ENCODE measurements around the gene C15orf40.

- TF ChIP-seq EZH2 (conservative IDR thresholded peaks at IDR 0.05; ENCODE audit: low read depth, low read length): no peak
- TF ChIP-seq ZNF766 (CRISPR knock-in tag; IDR thresholded peaks at IDR 0.05; ENCODE audit: borderline replicate concordance): no peak
- no peak for TF ChIP-seq POLR2AphosphoS2 (IDR thresholded peaks at IDR 0.05; ENCODE audit: low read depth, low read length)
- no peak for TF ChIP-seq ZNF431 (CRISPR knock-in tag; IDR thresholded peaks at IDR 0.05; ENCODE audit: borderline replicate concordance, low read depth)
- TF ChIP-seq, protein P1, sequence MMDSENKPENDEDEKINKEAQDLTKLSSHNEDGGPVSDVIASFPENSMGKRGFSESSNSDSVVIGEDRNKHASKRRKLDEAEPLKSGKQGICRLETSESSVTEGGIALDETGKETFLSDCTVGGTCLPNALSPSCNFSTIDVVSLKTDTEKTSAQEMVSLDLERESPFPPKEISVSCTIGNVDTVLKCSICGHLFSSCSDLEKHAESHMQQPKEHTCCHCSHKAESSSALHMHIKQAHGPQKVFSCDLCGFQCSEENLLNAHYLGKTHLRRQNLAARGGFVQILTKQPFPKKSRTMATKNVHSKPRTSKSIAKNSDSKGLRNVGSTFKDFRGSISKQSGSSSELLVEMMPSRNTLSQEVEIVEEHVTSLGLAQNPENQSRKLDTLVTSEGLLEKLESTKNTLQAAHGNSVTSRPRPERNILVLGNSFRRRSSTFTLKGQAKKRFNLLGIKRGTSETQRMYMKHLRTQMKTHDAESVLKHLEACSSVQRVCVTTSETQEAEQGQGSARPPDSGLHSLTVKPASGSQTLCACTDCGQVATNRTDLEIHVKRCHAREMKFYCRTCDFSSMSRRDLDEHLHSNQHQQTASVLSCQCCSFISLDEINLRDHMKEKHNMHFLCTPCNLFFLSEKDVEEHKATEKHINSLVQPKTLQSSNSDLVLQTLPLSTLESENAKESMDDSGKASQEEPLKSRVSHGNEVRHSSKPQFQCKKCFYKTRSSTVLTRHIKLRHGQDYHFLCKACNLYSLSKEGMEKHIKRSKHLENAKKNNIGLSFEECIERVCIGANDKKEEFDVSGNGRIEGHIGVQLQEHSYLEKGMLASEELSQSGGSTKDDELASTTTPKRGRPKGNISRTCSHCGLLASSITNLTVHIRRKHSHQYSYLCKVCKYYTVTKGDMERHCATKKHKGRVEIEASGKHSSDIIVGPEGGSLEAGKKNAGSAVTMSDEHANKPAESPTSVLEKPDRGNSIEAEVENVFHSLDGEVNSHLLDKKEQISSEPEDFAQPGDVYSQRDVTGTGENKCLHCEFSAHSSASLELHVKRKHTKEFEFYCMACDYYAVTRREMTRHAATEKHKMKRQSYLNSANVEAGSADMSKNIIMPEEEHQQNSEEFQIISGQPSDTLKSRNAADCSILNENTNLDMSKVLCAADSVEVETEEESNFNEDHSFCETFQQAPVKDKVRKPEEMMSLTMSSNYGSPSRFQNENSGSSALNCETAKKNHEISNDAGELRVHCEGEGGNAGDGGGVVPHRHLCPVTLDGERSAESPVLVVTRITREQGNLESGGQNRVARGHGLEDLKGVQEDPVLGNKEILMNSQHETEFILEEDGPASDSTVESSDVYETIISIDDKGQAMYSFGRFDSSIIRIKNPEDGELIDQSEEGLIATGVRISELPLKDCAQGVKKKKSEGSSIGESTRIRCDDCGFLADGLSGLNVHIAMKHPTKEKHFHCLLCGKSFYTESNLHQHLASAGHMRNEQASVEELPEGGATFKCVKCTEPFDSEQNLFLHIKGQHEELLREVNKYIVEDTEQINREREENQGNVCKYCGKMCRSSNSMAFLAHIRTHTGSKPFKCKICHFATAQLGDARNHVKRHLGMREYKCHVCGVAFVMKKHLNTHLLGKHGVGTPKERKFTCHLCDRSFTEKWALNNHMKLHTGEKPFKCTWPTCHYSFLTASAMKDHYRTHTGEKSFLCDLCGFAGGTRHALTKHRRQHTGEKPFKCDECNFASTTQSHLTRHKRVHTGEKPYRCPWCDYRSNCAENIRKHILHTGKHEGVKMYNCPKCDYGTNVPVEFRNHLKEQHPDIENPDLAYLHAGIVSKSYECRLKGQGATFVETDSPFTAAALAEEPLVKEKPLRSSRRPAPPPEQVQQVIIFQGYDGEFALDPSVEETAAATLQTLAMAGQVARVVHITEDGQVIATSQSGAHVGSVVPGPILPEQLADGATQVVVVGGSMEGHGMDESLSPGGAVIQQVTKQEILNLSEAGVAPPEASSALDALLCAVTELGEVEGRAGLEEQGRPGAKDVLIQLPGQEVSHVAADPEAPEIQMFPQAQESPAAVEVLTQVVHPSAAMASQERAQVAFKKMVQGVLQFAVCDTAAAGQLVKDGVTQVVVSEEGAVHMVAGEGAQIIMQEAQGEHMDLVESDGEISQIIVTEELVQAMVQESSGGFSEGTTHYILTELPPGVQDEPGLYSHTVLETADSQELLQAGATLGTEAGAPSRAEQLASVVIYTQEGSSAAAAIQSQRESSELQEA (CRISPR knock-in tag; IDR thresholded peaks at IDR 0.05; ENCODE audit: not compliant biosample characterization): no peak
- TF ChIP-seq, protein P2, sequence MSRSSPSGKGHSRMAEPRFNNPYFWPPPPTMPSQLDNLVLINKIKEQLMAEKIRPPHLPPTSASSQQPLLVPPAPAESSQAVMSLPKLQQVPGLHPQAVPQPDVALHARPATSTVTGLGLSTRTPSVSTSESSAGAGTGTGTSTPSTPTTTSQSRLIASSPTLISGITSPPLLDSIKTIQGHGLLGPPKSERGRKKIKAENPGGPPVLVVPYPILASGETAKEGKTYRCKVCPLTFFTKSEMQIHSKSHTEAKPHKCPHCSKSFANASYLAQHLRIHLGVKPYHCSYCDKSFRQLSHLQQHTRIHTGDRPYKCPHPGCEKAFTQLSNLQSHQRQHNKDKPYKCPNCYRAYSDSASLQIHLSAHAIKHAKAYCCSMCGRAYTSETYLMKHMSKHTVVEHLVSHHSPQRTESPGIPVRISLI (CRISPR knock-in tag; IDR thresholded peaks at IDR 0.05; ENCODE audit: borderline replicate concordance): no peak
- TF ChIP-seq CBX2 (IDR thresholded peaks at IDR 0.05; ENCODE audit: low read depth, low read length): no peak
- TF ChIP-seq CBX2 (CRISPR knock-in tag; IDR thresholded peaks at IDR 0.05; ENCODE audit: low read depth): no peak
- TF ChIP-seq, protein P3, sequence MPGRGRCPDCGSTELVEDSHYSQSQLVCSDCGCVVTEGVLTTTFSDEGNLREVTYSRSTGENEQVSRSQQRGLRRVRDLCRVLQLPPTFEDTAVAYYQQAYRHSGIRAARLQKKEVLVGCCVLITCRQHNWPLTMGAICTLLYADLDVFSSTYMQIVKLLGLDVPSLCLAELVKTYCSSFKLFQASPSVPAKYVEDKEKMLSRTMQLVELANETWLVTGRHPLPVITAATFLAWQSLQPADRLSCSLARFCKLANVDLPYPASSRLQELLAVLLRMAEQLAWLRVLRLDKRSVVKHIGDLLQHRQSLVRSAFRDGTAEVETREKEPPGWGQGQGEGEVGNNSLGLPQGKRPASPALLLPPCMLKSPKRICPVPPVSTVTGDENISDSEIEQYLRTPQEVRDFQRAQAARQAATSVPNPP (CRISPR knock-in tag; IDR thresholded peaks at IDR 0.05): no peak
- TF ChIP-seq FOXC1 (CRISPR knock-in tag; IDR thresholded peaks at IDR 0.05; ENCODE audit: borderline replicate concordance): no peak
- TF ChIP-seq MBD4 (IDR thresholded peaks at IDR 0.05; ENCODE audit: borderline replicate concordance, low read length): no peak
These were observed 68.3 kb downstream of the C15orf40 start for GRCh38 chr15:82943176-82943575.

All from HepG2 (cell line).